Motor neuron (in vitro differentiated cells): Measurements from ENCODE around the gene ANP32A. TPM values are rescaled to one million over a fixed set of nuclear protein-coding genes. Genes with fewer than 3 reads are reported as not detected.
A peak's percentile ranks its signal among the peaks of the same experiment; 100 is the strongest.

Experiments
- ATAC-seq, 8 experiments: fragments of 200-7000 bp; cut with Tn5 transposase; replicated peaks in 6 of 8; 2 replicates each; pipeline ENCODE4 v1.8.0; 2021; ENCODE audit warnings: mild to moderate bottlenecking in 8 of 8, moderate library complexity in 8 of 8
- H3K27ac ChIP-seq, 2 donors: fragments of 250-450 bp; sonication (Bioruptor Pico); 2 replicates each; pipeline ENCODE4 v1.9.0; 2021; ENCODE audit warnings: antibody characterized with exemption in 2 of 2, mild to moderate bottlenecking in 2 of 2, moderate library complexity in 1 of 2
- H3K4me1 ChIP-seq, 2 donors: fragments of 250-450 bp; sonication (Bioruptor Pico); replicated peaks in 1 of 2; 2 replicates each; pipeline ENCODE4 v1.6.1; 2021; ENCODE audit warnings: antibody characterized with exemption in 2 of 2, mild to moderate bottlenecking in 2 of 2, moderate library complexity in 1 of 2
- H3K4me3 ChIP-seq, 5 donors: fragments of 250-450 bp; sonication (Bioruptor Pico); 2 replicates each; pipeline ENCODE4 v1.9.0; 2021; ENCODE audit warnings: antibody characterized with exemption in 5 of 5, mild to moderate bottlenecking in 5 of 5, moderate library complexity in 4 of 5
- WGBS, 10 experiments: fragments of 450-650 bp; shearing (Covaris generic); methylation state at CpG; one replicate each; pipeline ENCODE4 v1.0.0; 2022; 5-methylcytosine and 5-hydroxymethylcytosine counted together
- in situ Hi-C, 9 experiments: fragments of 400-800 bp; cut with MboI; loops; one replicate each; pipeline ENCODE4 v1.15.0; 2021; ENCODE audit warnings: low sequenced_read_pairs in 9 of 9, low pct_unique_long_range_greater_than_20kb in 2 of 9; ENCODE audit not compliant: unreplicated experiment in 9 of 9
- total RNA-seq, 8 experiments: library from RNA; unstranded; fragments of 300-600 nt; gene quantifications; 2 replicates each; pipeline versions ENCODE4 v1.2.3 to v1.2.4, GENCODE V29; 2022

The ANP32A gene
- total RNA-seq, 8 experiments from 2014 or later = 49.4 to 217 (median 150) TPM

- no peak for ATAC-seq
- peaks cover 48 to 71% of the 10 kb centered on the region in 2 donors for H3K4me1 ChIP-seq
Observed at GRCh38 chr15:68791431-68792283, 29.0 kb downstream of the ANP32A start.

DNA sequence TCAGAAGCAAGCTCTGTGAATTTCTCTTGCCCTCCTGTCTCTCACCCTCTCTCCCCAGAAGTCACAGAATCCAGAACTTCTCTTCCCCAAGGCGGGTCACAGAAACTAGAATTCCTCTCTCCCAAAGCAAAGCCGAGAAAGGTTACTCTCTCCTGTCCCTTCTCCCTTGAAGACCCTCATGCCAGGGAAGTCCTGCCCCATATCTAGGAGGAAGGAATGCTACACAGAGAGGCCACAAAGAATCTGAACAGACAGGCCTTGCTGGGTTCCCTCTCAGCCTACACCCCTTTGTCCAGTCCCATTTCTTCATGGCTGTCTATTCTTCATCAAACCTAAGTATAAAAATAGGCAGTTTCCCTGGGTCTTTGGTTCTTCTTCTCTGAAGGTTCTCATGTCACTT, 29.8 kb downstream of the ANP32A start:
- no peak for ATAC-seq
- Histone ChIP-seq H3K27ac (peak overlapping the region in 1 of 2 donors; percentile 71), H3K4me3 (no peak overlapping the region), H3K4me1 (peaks cover 43 to 64% of the 10 kb centered on the region in 2 donors)
- in situ Hi-C loops = no loop called here
- 80 to 100% (median 92%) methylated on average over 1 to 2 of the region's 2 CpGs; no CpG with 5 or more reads in 5 of the 10 experiments for WGBS, 10 experiments

More at GRCh38 chr15:68791431-68792283, 29.0 kb downstream of the ANP32A start:
- 0 to 100% (median 100%) methylated on average over 1 to 2 of the region's 3 CpGs; no CpG with 5 or more reads in 3 of the 10 experiments for WGBS, 10 experiments
- H3K4me3 ChIP-seq = no peak overlapping the region
- in situ Hi-C loops = no loop called here
- no peak overlapping the region for H3K27ac ChIP-seq

- Histone ChIP-seq H3K4me1 (peaks cover 38 to 59% of the 10 kb centered on the region in 2 donors), H3K27ac (peak overlapping the region; percentile 42 to 71), H3K4me3 (no peak overlapping the region)
- in situ Hi-C loops = no loop called here
- no peak for ATAC-seq
- WGBS, 10 experiments = 63 to 100% (median 80%) methylated on average over 1 to 4 of the region's 8 CpGs; no CpG with 5 or more reads in 3 of the 10 experiments
Observed at GRCh38 chr15:68790242-68790575, 30.5 kb downstream of the ANP32A start.

GRCh38 chr15:68789534-68790241, 31.0 kb downstream of the ANP32A start:
- H3K4me3 ChIP-seq = no peak overlapping the region
- ATAC-seq = peak; percentile 59 to 88 (median 74)

DNA sequence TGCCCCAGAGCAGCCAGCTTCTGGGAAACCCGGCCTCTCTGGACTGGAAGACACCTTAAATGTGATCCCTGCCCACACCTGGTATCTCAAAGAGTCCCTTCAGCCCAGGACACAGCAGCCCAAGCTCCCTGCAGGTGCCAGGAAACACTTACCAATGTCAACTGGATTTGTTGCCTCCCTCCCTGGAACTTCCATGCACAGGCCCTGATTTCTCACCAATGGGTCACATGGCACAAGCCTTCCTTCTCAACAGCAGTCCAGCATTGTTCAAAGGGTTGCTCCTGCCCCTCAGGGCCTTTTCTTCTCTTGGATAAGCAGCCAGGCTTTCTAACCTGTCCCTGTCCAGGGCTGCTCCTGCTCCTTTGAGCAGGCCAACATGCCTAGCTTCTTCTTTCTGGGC, 31.6 kb downstream of the ANP32A start:
- in situ Hi-C loops = no loop called here
- no peak overlapping the region for H3K4me3 ChIP-seq
- peak overlapping the region in 1 of 2 donors; percentile 71 for H3K27ac ChIP-seq
- ATAC-seq = peak in 5 of 8 experiments; percentile 8 to 80 (median 56)
- 80 to 100% (median 86%) methylated on average over 1 of the region's 1 CpG; no CpG with 5 or more reads in 7 of the 10 experiments for WGBS, 10 experiments
- H3K4me1 ChIP-seq = peaks cover 26 to 48% of the 10 kb centered on the region in 2 donors

More at GRCh38 chr15:68789534-68790241, 31.0 kb downstream of the ANP32A start:
- WGBS, 10 experiments = 8 to 33% (median 20%) methylated on average over 1 to 2 of the region's 7 CpGs; no CpG with 5 or more reads in 7 of the 10 experiments
- Histone ChIP-seq H3K4me1 (peaks cover 32 to 54% of the 10 kb centered on the region in 2 donors), H3K27ac (peak overlapping the region; percentile 42 to 71)
- in situ Hi-C loops = no loop called here

DNA sequence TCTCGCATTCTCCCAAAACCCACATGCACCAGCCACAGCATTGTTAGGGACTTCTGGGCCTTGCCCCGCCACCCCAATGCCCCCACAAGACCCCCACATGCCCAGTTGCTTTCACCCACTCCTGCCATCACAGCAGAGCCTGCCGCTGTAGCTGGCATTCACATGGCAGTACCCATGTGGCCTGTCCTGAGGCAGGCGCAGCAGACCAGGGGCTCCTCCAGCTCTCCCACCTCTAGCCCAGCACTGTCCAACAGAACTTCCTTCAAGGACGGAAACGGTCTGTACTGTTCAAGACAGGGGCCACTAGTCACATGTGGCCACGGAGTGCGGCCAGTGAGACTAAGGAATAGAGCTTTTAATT, 32.5 kb downstream of the ANP32A start:
- WGBS, 10 experiments = 70 to 100% (median 100%) methylated on average over 1 to 4 of the region's 8 CpGs; no CpG with 5 or more reads in 5 of the 10 experiments

DNA sequence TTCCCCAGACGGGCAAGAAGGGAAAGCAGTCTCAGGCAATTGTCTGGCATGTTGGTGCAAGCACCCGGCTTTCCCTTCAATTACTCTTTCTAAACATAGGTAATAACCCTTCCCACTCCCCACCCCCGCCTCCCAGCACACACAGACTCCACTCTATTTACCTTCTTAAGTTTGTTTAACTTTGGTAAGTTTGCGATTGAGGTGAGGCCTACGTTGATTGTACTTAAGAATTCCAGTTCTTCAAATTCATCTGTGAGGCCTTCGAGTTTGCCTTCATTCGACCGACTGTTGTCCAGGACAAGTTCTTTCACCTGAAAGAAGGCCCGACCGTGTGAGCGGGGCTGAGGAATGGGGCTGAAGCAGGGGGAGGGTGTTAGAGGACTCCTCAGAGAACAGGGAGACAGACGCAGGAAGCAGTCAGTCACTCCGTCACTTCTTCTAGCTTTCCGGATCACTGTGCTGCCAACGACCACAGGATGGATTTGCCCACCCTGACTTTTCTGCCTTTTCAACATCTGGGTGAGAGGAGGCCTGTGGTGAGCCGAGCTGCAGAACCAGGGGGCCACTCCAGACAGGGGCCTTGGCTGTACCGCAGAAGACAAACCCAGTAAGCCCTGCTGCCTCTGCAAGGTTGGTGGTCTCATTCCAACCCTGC, 33.0 kb downstream of the ANP32A start:
- in situ Hi-C loops = no loop called here
- 65 to 90% (median 89%) methylated on average over 1 to 6 of the region's 17 CpGs; no CpG with 5 or more reads in 5 of the 10 experiments for WGBS, 10 experiments
- Histone ChIP-seq H3K27ac (no peak overlapping the region), H3K4me3 (no peak overlapping the region), H3K4me1 (peaks cover 13 to 36% of the 10 kb centered on the region in 2 donors)
- no peak for ATAC-seq

More for the DNA sequence above, 32.5 kb downstream of the ANP32A start:
- ATAC-seq = no peak
- H3K4me3 ChIP-seq = no peak overlapping the region
- in situ Hi-C loops = no loop called here
- H3K27ac ChIP-seq = no peak overlapping the region
- peaks cover 18 to 41% of the 10 kb centered on the region in 2 donors for H3K4me1 ChIP-seq

DNA sequence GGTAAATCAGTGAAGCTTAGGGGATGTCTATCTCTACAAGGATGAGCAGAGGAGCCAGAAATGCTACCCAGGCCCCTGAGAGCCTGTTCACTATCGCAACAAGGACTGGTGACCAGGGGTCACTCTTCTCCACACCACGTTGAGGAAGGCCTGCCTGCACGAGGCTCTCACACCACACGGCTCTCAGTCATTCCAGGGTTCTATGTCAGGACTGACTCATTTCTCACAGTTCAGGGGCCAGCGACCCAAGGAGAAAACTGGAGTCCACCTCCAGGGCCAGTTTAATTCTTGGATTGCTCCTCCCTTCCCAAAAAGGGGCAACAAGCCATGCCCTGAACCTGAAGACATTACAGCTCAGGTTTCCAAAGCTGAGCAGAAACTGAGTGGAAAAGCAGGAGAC, 33.9 kb downstream of the ANP32A start:
- ATAC-seq = no peak
- in situ Hi-C loops = no loop called here
- Histone ChIP-seq H3K4me3 (no peak overlapping the region), H3K27ac (no peak overlapping the region), H3K4me1 (peaks cover 13 to 28% of the 10 kb centered on the region in 2 donors)
- 80 to 100% (median 100%) methylated on average over 1 to 2 of the region's 5 CpGs; no CpG with 5 or more reads in 6 of the 10 experiments for WGBS, 10 experiments

GRCh38 chr15:68785541-68785940, 35.2 kb downstream of the ANP32A start:
- ATAC-seq = no peak
- Histone ChIP-seq H3K4me3 (no peak overlapping the region), H3K27ac (no peak overlapping the region), H3K4me1 (peaks cover 12 to 16% of the 10 kb centered on the region in 2 donors)
- in situ Hi-C loops = no loop called here
- 67 to 100% (median 69%) methylated on average over 2 to 4 of the region's 5 CpGs; no CpG with 5 or more reads in 7 of the 10 experiments for WGBS, 10 experiments

GRCh38 chr15:68784206-68784605, 36.5 kb downstream of the ANP32A start:
- Histone ChIP-seq H3K4me1 (peaks cover 0 to 3% of the 10 kb centered on the region in 2 donors), H3K4me3 (no peak overlapping the region), H3K27ac (no peak overlapping the region)
- no peak for ATAC-seq
- WGBS, 10 experiments = 93 to 100% (median 100%) methylated on average over 1 to 5 of the region's 13 CpGs; no CpG with 5 or more reads in 7 of the 10 experiments
- in situ Hi-C loops = no loop called here

DNA sequence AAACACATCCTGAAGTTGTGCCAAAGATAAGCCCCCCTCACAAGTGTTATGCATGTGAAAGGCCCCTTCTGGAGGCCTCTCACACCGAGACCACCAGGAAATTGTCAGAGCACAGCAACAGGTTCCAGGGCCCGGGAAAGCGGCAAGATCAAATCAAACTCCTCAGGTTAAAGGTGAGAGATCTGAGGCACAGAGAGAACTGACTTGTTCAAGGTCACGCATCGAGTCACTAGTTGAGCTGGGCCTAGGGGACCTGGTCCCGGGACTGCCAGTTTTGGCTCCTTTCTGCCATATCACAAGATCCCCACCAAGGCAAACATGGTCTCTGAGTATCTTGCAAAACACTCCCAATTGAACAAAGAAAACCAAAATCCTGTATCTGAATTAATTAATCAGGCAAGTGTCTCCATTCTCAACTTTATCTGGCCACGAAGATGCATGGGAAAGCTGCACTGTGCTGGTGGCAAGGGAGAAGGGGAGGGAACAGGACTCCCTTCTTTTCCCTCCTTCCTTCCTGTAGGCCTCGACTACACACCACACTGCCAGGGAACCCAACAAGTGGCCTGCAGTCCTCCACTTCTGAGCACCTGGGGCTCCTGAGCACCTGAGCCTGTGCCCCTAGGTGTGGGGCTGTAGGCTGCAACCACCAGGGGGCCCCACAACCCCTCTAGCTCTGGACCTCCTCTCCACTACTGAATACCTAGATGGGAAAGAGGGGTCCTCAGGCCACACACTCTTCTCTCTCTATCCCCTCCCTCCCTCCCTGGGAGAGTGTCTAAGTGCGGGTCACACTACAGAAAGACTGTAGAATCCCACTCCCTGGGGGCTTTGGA, 37.3 kb downstream of the ANP32A start:
- in situ Hi-C loops = no loop called here
- 87 to 100% (median 91%) methylated on average over 2 to 7 of the region's 9 CpGs; no CpG with 5 or more reads in 4 of the 10 experiments for WGBS, 10 experiments
- H3K4me1 ChIP-seq = no peaks in the 10 kb centered on the region
- ATAC-seq = peak in 3 of 8 experiments; percentile 25 to 81 (median 45)
- no peak overlapping the region for H3K4me3 ChIP-seq
- no peak overlapping the region for H3K27ac ChIP-seq

GRCh38 chr15:68782589-68783161, 38.0 kb downstream of the ANP32A start:
- Histone ChIP-seq H3K4me3 (no peak overlapping the region), H3K4me1 (no peaks in the 10 kb centered on the region), H3K27ac (no peak overlapping the region)
- 76 to 100% (median 80%) methylated on average over 1 to 10 of the region's 12 CpGs; no CpG with 5 or more reads in 3 of the 10 experiments for WGBS, 10 experiments
- in situ Hi-C loops = no loop called here
- no peak for ATAC-seq
